ENCODE data around the gene ZNF2. TPM values are rescaled to one million over a fixed set of nuclear protein-coding genes. Genes with fewer than 3 reads are reported as not detected.

The ZNF2 gene
- total and polyA plus RNA-seq, 3 donors from 2014 or later = 5.8 to 7.9 (median 7.1) TPM

DNA sequence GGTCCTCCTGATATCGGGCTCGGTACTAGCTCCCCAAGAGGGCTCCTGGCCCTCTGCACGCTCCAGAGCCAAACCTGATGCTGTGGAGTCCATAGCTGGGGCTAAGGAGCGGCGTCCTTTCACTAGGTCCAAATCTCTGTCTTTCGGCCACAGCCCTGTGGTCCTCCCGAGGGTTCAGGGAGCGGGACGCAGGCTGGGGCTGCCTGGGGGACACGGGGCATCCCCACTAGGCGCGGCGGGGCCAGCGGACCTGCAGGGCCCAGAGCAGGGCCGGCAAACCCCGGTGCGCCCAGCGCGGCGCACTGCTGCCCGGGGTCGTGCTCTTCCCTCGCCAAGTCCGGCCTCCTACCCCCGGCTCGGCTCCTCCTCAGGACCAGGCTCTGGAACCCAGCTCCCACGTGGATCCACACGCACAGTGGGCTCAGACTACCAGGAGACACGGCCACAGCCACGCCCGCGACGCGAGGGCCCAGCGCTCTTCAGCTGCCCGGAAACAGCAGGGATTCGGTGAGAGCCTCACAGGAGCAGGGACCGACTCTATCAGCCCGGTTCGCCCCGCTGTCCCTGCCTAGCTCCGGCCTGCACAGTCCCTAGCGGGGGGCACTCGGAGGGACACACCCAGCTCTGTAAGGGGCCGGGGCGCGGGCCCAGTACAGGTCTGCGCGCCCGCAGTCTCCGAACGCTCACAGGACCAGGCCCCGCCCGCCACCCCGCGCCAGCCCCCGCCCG is 6.6 kb upstream of the ZNF2 start:
- Histone ChIP-seq H3K27me3 (no peaks in the 10 kb centered on the region), H3K9me3 (no peaks in the 10 kb centered on the region), H3K27ac (peak overlapping the region; percentile 31 to 71), H3K36me3 (ENCODE audit: low read depth, missing control alignments) (no peaks in the 10 kb centered on the region), H3K4me1 (peaks cover 11% of the 10 kb centered on the region), H3K4me3 (peak overlapping the region; percentile 64 to 69)
- TF ChIP-seq CTCF (IDR thresholded peaks at IDR 0.05) = no peak
- no peak for TF ChIP-seq POLR2A (IDR thresholded peaks at IDR 0.05)
- DNase-seq = peak; percentile 64
- intact Hi-C loops (cut with DNase I; ENCODE audit: low total_unique reads) = no loop called here
- WGBS, 2 donors = 1% methylated on average over 36 of the region's 58 CpGs; no CpG with 5 or more reads in 1 of the 2 donors

DNA sequence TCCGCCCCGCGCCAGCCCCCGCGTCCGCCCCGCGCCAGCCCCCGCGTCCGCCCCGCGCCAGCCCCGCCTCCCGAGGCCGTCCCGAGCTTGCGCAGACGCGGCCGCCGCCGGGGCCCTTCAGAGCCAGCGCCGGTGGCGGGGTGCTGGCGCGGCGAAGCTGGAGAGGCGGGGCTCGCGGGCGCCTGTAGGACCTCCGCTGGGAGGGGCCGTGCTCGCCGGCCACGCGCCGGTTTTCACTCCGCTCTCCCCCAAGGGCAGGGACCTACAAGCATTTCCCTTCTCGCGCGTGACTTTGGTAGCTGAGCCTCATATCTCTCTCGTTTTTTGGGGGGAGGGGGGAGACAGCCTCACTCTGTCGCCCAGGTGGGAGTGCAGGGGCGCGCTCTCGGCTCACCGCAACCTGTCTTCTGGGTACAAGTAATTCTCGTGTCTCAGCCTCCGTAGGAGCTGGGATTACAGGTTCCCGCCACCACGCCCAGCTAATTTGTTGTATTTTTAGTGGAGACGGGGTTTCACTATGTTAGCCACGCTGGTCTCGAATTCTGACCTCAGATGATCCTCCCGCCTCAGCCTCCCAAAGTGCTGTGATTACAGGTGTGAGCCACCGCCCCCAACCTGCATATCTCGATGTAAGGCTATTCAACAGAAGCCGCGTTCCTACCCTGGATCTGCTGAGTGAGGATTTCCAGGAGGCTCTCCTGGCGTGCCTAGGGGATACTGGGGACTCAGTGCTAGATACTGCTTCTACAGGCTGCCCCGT is 5.7 kb upstream of the ZNF2 start, which contains the start of gene ZNF514:
Gene ZNF514 (minus strand): TSS at position 159 of the 760 bp plus-strand sequence. CDS start 6,595 bp downstream, outside the sequence.
- Histone ChIP-seq H3K9me3 (no peaks in the 10 kb centered on the region), H3K4me3 (peak within 1 kb of the TSS; percentile 64 to 69), H3K4me1 (peaks cover 11% of the 10 kb centered on the region), H3K27me3 (no peaks in the 10 kb centered on the region), H3K27ac (peak within 1 kb of the TSS; percentile 64 to 83), H3K36me3 (ENCODE audit: low read depth, missing control alignments) (no peaks in the 10 kb centered on the region)
- WGBS, 2 donors = 9 to 10% methylated on average over 20 to 42 of the region's 64 CpGs
- DNase-seq = peak; percentile 84
- intact Hi-C loops (cut with DNase I; ENCODE audit: low total_unique reads) = no loop called here
- TF ChIP-seq CTCF (IDR thresholded peaks at IDR 0.05) (no peak), POLR2A (IDR thresholded peaks at IDR 0.05) (no peak)

GRCh38 chr2:95165030-95165370 is 609 bp upstream of the ZNF2 start:
- WGBS, 2 donors = 1% methylated on average over 9 of the region's 9 CpGs
- no peak for DNase-seq
- H3K9me3 ChIP-seq = no peaks in the 10 kb centered on the region
- H3K27ac ChIP-seq = peak overlapping the region; percentile 89 to 91
- no peaks in the 10 kb centered on the region for H3K4me1 ChIP-seq
- no peaks in the 10 kb centered on the region for H3K36me3 ChIP-seq (ENCODE audit: low read depth, missing control alignments)
- TF ChIP-seq POLR2A (IDR thresholded peaks at IDR 0.05) = no peak
- no peak for TF ChIP-seq CTCF (IDR thresholded peaks at IDR 0.05)
- intact Hi-C loops (cut with DNase I; ENCODE audit: low total_unique reads) = no loop called here
- peak overlapping the region; percentile 78 to 80 for H3K4me3 ChIP-seq
- H3K27me3 ChIP-seq = no peaks in the 10 kb centered on the region

- Histone ChIP-seq H3K9me3 (no peaks in the 10 kb centered on the region), H3K36me3 (ENCODE audit: low read depth, missing control alignments) (no peaks in the 10 kb centered on the region), H3K4me3 (peak overlapping the region; percentile 78 to 80), H3K27ac (peak overlapping the region in 1 of 2 donors; percentile 89), H3K4me1 (no peaks in the 10 kb centered on the region), H3K27me3 (no peaks in the 10 kb centered on the region)
- 6 to 11% methylated on average over 16 of the region's 16 CpGs for WGBS, 2 donors
- no peak for DNase-seq
- intact Hi-C loops (cut with DNase I; ENCODE audit: low total_unique reads) = no loop called here
- TF ChIP-seq POLR2A (IDR thresholded peaks at IDR 0.05) (no peak), CTCF (IDR thresholded peaks at IDR 0.05) (no peak)
Measured at GRCh38 chr2:95166065-95166763, 605 bp downstream of the ZNF2 start.

Data from testis (tissue), 3 donors.